Measurements from ENCODE around the gene TEX35. TPM values are rescaled to one million over a fixed set of nuclear protein-coding genes. Genes with fewer than 3 reads are reported as not detected.
"Not testable (repeated sequence)": the region's sequence is repeated elsewhere in the genome, so short reads cannot be mapped to it uniquely, and the experiment has no call there.

The TEX35 gene
- polyA plus RNA-seq, 1 experiment: not detected

DNA sequence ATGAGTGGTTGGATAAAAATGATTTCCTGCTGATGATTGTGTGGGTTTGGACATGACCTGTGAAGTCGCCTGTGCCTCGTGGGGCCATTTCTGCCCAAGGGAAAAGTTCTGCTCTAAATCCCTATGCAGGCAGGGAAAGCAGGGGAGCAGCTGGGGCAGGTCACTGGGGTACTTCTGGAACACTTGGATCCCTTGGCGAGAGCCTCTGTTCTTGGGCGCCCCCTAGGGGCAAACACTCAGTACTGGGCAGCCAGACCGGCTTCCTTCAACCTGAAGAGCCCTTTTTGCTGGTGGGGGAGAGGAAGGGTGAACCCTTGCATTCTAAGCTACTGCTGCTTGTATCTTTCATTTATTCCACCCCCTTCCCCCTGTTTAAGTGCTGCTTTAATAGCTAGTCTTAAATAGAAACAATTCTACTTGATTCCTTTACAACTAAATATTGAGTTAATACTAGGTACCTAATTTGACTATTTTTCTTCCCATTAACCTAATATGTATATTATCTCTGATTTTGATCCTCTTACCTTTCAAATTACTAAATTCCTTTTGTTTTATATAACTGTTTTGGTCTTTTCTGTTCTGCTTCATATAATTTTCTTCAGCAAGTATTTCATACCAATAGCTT lies 11.1 kb upstream of the TEX35 start:
- ChIA-PET POLR2A (no interaction called here), CTCF (interaction anchor here (0.6 to 8.5 kb wide), 34 partner anchors 9 to 557 kb away, joined by 3 to 111 read pairs (median 6); partner anchors contain the start of gene TEX35)
- Histone ChIP-seq H3K27me3 (ENCODE audit: control insufficient read depth, insufficient read depth, low read length) (0 out of 2 replicates have a peak, but pooled peaks cover 1% of the 10 kb centered on the region), H3K4me3 (ENCODE audit: low read depth, low read length) (no peak overlapping the region), H3K36me3 (ENCODE audit: control insufficient read depth, insufficient read depth, low read length) (no peaks in the 10 kb centered on the region)
- TF ChIP-seq, protein P1, sequence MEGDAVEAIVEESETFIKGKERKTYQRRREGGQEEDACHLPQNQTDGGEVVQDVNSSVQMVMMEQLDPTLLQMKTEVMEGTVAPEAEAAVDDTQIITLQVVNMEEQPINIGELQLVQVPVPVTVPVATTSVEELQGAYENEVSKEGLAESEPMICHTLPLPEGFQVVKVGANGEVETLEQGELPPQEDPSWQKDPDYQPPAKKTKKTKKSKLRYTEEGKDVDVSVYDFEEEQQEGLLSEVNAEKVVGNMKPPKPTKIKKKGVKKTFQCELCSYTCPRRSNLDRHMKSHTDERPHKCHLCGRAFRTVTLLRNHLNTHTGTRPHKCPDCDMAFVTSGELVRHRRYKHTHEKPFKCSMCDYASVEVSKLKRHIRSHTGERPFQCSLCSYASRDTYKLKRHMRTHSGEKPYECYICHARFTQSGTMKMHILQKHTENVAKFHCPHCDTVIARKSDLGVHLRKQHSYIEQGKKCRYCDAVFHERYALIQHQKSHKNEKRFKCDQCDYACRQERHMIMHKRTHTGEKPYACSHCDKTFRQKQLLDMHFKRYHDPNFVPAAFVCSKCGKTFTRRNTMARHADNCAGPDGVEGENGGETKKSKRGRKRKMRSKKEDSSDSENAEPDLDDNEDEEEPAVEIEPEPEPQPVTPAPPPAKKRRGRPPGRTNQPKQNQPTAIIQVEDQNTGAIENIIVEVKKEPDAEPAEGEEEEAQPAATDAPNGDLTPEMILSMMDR (IDR thresholded peaks at IDR 0.05; ENCODE audit: insufficient read depth, low read depth, low read length): peak; percentile 97
- no peak for DNase-seq (ENCODE audit: low read depth)

DNA sequence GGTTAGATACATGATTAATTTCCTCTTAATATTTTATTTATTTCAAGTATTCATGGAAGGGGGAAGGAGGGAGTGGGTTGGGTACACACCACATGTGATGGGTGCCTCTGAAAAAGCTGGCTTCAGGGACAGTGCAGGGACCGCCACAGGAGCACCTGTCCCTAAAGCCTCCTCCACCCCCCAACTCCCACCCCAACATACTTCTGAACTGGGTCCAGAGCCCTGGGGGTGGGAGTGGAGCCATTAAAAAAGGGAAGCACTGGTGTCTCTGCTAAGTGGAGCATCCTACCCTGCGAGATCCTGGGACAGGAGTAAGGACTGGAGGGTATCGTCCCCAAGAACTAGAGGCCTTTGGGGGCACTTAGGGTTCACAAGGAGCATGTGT lies 10.6 kb upstream of the TEX35 start:
- ChIA-PET POLR2A (no interaction called here), CTCF (interaction anchor here (0.6 to 8.5 kb wide), 29 partner anchors 10 to 557 kb away, joined by 3 to 111 read pairs (median 9); partner anchors contain the start of gene TEX35)
- Histone ChIP-seq H3K27me3 (ENCODE audit: control insufficient read depth, insufficient read depth, low read length) (0 out of 2 replicates have a peak, but pooled peaks cover 1% of the 10 kb centered on the region), H3K4me3 (ENCODE audit: low read depth, low read length) (no peak overlapping the region), H3K36me3 (ENCODE audit: control insufficient read depth, insufficient read depth, low read length) (no peaks in the 10 kb centered on the region)
- no peak for DNase-seq (ENCODE audit: low read depth)
- TF ChIP-seq, protein P1 (IDR thresholded peaks at IDR 0.05; ENCODE audit: insufficient read depth, low read depth, low read length): no peak

DNA sequence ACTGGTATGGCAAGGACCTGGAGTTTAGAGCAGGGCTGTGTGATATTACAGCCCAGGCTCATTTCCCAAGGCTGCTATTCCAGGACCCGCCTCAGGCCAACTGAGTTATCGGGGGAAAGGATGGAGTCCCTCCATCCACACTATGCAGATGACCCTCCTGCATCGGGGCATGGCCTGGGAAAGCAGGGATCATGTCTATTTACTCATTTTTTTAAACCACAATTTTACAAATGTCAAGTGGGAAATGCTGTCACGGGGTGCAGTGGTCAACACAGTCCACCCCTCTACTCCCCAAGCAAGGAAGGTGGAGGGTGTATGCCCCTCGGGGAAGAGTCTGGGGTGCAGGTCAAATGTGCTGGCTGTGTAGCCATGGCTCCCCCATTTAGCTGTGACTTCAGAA lies 10.1 kb upstream of the TEX35 start:
- DNase-seq (ENCODE audit: low read depth): no peak
- H3K36me3 ChIP-seq (ENCODE audit: control insufficient read depth, insufficient read depth, low read length): no peaks in the 10 kb centered on the region
- H3K4me3 ChIP-seq (ENCODE audit: low read depth, low read length): no peak overlapping the region
- ChIA-PET CTCF (interaction anchor here (1.4 to 8.5 kb wide), 11 partner anchors 8 to 204 kb away, joined by 4 to 111 read pairs (median 16); partner anchors contain the start of gene TEX35), POLR2A (no interaction called here)
- TF ChIP-seq, protein P1 (IDR thresholded peaks at IDR 0.05; ENCODE audit: insufficient read depth, low read depth, low read length): no peak
- 0 out of 2 replicates have a peak, but pooled peaks cover 1% of the 10 kb centered on the region for H3K27me3 ChIP-seq (ENCODE audit: control insufficient read depth, insufficient read depth, low read length)

DNA sequence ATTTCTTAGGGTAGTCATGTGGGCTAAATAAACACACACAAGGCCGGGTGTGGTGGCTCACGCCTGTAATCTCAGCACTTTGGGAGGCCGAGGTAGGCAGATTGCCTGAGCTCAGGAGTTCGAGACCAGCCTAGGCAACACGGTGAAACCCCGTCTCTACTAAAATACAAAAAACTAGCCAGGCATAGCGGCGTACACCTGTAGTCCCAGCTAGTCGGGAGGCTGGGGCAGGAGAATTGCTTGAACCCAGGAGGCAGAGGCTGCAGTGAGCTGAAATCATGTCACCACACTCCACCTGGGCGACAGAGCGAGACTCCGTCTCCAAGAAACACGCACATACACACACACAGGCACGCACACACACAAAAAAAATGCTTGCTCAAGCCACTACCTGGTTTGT lies 9.6 kb upstream of the TEX35 start:
- CTCF ChIA-PET: interaction anchor here (1.4 to 8.5 kb wide), 7 partner anchors 9 to 204 kb away, joined by 4 to 111 read pairs (median 57); partner anchors contain the start of gene TEX35
- H3K4me3 ChIP-seq (ENCODE audit: low read depth, low read length); H3K27me3 ChIP-seq (ENCODE audit: control insufficient read depth, insufficient read depth, low read length); H3K36me3 ChIP-seq (ENCODE audit: control insufficient read depth, insufficient read depth, low read length); POLR2A ChIA-PET; DNase-seq (ENCODE audit: low read depth): not testable (repeated sequence)

DNA sequence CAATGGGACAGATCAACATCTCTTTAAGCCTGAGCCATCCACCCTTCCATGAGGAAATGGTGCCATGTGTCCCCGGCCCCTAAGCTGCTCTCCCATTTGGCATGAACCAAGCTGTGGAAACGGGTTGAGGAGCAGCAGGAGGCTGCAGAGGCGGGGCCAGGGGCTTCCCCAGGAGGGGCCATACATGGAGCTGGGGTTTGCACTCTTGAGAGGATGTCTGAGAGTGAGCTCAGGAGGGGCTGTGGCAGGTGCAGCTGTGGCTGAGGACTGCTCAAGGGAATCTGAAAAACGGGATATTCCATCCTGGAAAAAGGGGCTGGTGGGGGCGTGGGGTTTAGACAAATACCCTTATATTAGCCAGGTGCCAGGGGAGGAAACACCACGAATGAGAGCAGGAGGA lies 9.1 kb upstream of the TEX35 start:
- H3K4me3 ChIP-seq (ENCODE audit: low read depth, low read length): no peak overlapping the region
- DNase-seq (ENCODE audit: low read depth): no peak
- CTCF ChIA-PET: interaction anchor here (0.6 to 8.5 kb wide), 7 partner anchors 9 to 211 kb away, joined by 3 to 111 read pairs (median 5); partner anchors contain the start of gene TEX35
- H3K27me3 ChIP-seq (ENCODE audit: control insufficient read depth, insufficient read depth, low read length): 0 out of 2 replicates have a peak, but pooled peaks cover 1% of the 10 kb centered on the region
- no peaks in the 10 kb centered on the region for H3K36me3 ChIP-seq (ENCODE audit: control insufficient read depth, insufficient read depth, low read length)
- POLR2A ChIA-PET: no interaction called here
- TF ChIP-seq, protein P1 (IDR thresholded peaks at IDR 0.05; ENCODE audit: insufficient read depth, low read depth, low read length): no peak

Data from BJ (cell line).